ENCODE data around the gene PIK3R2. TPM values are rescaled to one million over a fixed set of nuclear protein-coding genes. Genes with fewer than 3 reads are reported as not detected.

The PIK3R2 gene
- polyA plus RNA-seq, 1 experiment, result 19.7 TPM

DNA sequence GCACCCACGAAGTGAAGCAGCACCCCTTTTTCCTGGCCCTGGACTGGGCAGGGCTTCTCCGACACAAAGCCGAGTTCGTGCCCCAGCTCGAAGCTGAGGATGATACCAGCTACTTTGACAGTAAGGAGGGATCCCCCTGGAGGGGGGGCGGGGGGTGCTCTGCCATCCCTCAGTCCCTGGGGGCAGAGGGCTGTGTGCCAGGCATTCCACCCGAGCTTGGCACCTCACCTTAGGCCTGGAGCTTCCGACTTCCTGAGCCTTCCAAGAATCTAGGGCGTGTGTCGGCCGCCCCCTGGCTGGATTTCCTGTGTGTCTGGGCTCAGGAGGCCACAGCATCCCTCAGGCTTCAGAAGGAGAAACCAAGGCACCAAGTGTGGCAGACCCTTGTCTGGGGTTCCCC lies 15.7 kb upstream of the PIK3R2 start:
- DNase-seq (ENCODE audit: low read depth, low spot score), result no peak
- Histone ChIP-seq H3K27ac (ENCODE audit: low read depth, low read length) (no peak overlapping the region), H3K4me3 (ENCODE audit: low read depth, low read length) (no peak overlapping the region), H3K9me3 (ENCODE audit: control insufficient read depth, insufficient read depth, low read length) (no peaks in the 10 kb centered on the region; the same call in 1 of the 2 replicates), H3K27me3 (ENCODE audit: control insufficient read depth, insufficient read depth, low read length) (no peaks in the 10 kb centered on the region)
- TF ChIP-seq, protein P1, sequence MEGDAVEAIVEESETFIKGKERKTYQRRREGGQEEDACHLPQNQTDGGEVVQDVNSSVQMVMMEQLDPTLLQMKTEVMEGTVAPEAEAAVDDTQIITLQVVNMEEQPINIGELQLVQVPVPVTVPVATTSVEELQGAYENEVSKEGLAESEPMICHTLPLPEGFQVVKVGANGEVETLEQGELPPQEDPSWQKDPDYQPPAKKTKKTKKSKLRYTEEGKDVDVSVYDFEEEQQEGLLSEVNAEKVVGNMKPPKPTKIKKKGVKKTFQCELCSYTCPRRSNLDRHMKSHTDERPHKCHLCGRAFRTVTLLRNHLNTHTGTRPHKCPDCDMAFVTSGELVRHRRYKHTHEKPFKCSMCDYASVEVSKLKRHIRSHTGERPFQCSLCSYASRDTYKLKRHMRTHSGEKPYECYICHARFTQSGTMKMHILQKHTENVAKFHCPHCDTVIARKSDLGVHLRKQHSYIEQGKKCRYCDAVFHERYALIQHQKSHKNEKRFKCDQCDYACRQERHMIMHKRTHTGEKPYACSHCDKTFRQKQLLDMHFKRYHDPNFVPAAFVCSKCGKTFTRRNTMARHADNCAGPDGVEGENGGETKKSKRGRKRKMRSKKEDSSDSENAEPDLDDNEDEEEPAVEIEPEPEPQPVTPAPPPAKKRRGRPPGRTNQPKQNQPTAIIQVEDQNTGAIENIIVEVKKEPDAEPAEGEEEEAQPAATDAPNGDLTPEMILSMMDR (IDR thresholded peaks at IDR 0.05; ENCODE audit: low read depth, low read length), result no peak
- ChIA-PET POLR2A (no interaction called here), CTCF (no interaction called here)

DNA sequence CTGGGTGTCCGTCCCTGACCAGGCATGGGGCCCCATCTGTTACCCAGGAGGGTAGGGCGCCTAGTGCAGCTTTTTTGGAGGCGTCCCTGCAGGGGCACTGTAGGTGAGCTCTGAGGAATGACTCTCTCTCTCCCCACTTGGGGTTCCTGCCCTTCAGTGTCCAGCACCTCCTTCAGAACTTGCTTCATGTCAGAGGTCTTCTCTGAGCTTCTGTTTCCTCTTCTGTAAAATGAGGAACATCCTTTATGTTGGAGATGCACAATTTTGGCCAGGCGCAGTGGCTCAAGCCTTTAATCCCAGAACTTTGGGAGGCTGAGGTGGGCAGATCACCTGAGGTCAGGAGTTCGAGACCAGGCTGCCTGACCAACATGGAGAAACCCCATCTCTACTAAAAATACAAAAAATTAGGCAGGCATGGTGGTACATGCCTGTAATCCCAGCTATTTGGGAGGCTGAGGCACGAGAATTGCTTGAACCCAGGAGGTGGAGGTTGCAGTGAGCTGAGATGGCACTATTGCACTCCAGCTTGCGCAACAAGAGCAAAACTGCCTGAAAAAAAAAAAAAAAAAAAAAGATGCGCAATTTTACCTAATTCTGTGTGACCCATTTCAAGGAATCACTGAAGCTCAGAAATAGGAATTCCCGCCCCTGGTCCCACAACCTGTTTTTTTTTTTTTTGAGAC lies 15.2 kb upstream of the PIK3R2 start:
- TF ChIP-seq, protein P1 (IDR thresholded peaks at IDR 0.05; ENCODE audit: low read depth, low read length), result no peak
- Histone ChIP-seq H3K27ac (ENCODE audit: low read depth, low read length) (no peak overlapping the region), H3K9me3 (ENCODE audit: control insufficient read depth, insufficient read depth, low read length) (no peaks in the 10 kb centered on the region; the same call in 1 of the 2 replicates), H3K27me3 (ENCODE audit: control insufficient read depth, insufficient read depth, low read length) (no peaks in the 10 kb centered on the region), H3K4me3 (ENCODE audit: low read depth, low read length) (no peak overlapping the region)
- ChIA-PET CTCF (no interaction called here), POLR2A (no interaction called here)
- DNase-seq (ENCODE audit: low read depth, low spot score), result no peak

DNA sequence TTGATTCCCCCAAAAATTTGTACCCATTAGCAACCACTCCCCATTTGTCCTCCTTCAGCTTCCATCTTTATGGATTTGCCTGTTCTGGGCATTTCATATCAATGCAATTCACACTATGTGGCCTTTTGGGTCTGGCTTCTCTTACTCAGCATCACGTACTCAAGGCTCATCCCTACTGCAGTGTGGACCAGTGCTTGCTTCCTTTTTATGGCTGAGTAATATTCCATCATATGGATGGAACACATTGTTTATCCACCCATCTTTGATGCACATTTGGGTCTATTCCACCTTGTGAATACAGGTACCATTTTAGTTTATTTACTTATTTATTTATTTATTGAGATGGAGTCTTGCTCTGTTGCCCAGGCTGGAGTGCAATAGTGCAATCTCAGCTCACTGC lies 12.5 kb upstream of the PIK3R2 start:
- no peak overlapping the region for H3K27ac ChIP-seq (ENCODE audit: low read depth, low read length)
- ChIA-PET POLR2A (interaction anchor here (0.6 kb wide), 1 partner anchor 143 kb away, joined by 13 read pairs; no protein-coding TSS in a partner anchor), CTCF (no interaction called here)
- no peak for DNase-seq (ENCODE audit: low read depth, low spot score)
- H3K27me3 ChIP-seq (ENCODE audit: control insufficient read depth, insufficient read depth, low read length), result no peaks in the 10 kb centered on the region
- no peaks in the 10 kb centered on the region; the same call in 1 of the 2 replicates for H3K9me3 ChIP-seq (ENCODE audit: control insufficient read depth, insufficient read depth, low read length)
- TF ChIP-seq, protein P1 (IDR thresholded peaks at IDR 0.05; ENCODE audit: low read depth, low read length), result no peak
- no peak overlapping the region for H3K4me3 ChIP-seq (ENCODE audit: low read depth, low read length)

DNA sequence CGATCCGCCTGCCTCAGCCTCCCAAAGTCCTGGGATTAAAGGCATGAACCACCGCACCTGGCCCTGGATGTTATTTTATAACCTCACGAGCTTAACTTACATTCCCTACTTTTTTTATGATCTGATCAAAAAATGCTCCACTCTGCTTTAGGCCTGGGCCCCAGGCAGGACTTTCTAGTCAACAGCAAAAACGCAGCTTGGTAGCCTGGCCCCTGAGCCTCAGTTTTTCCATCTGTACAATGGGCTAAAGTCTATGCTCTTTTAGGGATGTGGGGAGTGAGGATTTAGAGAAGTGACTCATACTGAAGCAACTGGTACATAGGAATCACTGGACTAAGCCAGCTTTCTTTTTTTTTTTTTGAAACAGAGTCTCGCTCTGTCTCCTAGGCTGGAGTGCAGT lies 11.9 kb upstream of the PIK3R2 start:
- H3K9me3 ChIP-seq (ENCODE audit: control insufficient read depth, insufficient read depth, low read length), result no peaks in the 10 kb centered on the region; the same call in 1 of the 2 replicates
- TF ChIP-seq, protein P1 (IDR thresholded peaks at IDR 0.05; ENCODE audit: low read depth, low read length), result no peak
- DNase-seq (ENCODE audit: low read depth, low spot score), result no peak
- ChIA-PET POLR2A (interaction anchor here (0.6 kb wide), 1 partner anchor 143 kb away, joined by 13 read pairs; no protein-coding TSS in a partner anchor), CTCF (interaction anchor here (0.5 to 1.8 kb wide), 6 partner anchors 10 to 138 kb away, joined by 3 to 7 read pairs (median 4); no protein-coding TSS in a partner anchor)
- H3K27me3 ChIP-seq (ENCODE audit: control insufficient read depth, insufficient read depth, low read length), result no peaks in the 10 kb centered on the region
- no peak overlapping the region for H3K4me3 ChIP-seq (ENCODE audit: low read depth, low read length)
- no peak overlapping the region for H3K27ac ChIP-seq (ENCODE audit: low read depth, low read length)

DNA sequence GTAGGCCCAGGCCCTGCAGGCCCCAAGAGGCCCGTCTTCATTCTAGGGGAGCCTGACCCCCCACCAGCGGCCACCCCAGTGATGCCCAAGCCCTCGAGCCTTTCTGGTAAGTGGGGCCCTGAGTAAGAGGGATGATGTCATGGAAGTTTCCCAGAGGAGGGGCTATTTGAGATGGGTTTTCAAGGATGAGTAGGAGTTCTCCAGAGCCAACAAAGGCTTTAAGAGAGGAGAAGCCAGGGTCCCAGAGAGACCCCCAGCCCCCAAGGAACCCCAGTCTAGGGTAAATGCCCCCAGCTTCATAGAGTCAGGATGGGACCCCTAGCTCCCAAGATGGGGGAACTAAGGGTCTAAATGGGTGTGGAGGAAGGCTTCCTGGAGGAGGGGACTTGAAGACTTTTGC lies 9.1 kb upstream of the PIK3R2 start:
- TF ChIP-seq, protein P1 (IDR thresholded peaks at IDR 0.05; ENCODE audit: low read depth, low read length), result no peak
- Histone ChIP-seq H3K9me3 (ENCODE audit: control insufficient read depth, insufficient read depth, low read length) (no peaks in the 10 kb centered on the region; the same call in 1 of the 2 replicates), H3K27ac (ENCODE audit: low read depth, low read length) (no peak overlapping the region), H3K27me3 (ENCODE audit: control insufficient read depth, insufficient read depth, low read length) (no peaks in the 10 kb centered on the region), H3K4me3 (ENCODE audit: low read depth, low read length) (no peak overlapping the region)
- POLR2A ChIA-PET, result no interaction called here
- CTCF ChIA-PET, result interaction anchor here (2.2 kb wide), 1 partner anchor 31 kb away, joined by 7 read pairs; no protein-coding TSS in a partner anchor
- no peak for DNase-seq (ENCODE audit: low read depth, low spot score)
